Heart left ventricle (tissue), 16 donors: ENCODE measurements around the gene FZR1. TPM values are rescaled to one million over a fixed set of nuclear protein-coding genes. Genes with fewer than 3 reads are reported as not detected.
"Not testable (repeated sequence)": the region's sequence is repeated elsewhere in the genome, so short reads cannot be mapped to it uniquely, and the experiment has no call there.

Source experiments
- ATAC-seq, 4 donors: fragments of 200-7000 bp; cut with Tn5 transposase; one replicate each; pipeline ENCODE4 v1.9.1; 2020 to 2022; ENCODE audit warnings: moderate library complexity in 4 of 4, mild to moderate bottlenecking in 3 of 4, moderate number of reproducible peaks in 1 of 4
- DNase-seq, 5 donors: peaks; one replicate each; pipeline ENCODE4 v3.0.0-alpha.2; 2020
- H3K27ac ChIP-seq, 12 donors: fragments of 200-600 bp; sonication (generic) in 4 of 12; one replicate each; pipeline versions ENCODE4 v1.5.0 to v1.8.0; 2016 to 2022; ENCODE audit warnings: mild to moderate bottlenecking in 2 of 12
- H3K27me3 ChIP-seq, 9 donors: fragments of 200-600 bp; sonication (generic) in 2 of 9; one replicate each; pipeline versions ENCODE4 v1.5.1 to v1.8.0; 2016 to 2022; ENCODE audit warnings: mild to moderate bottlenecking in 3 of 9
- H3K36me3 ChIP-seq, 9 donors: fragments of 200-600 bp; sonication (generic) in 2 of 9; one replicate each; pipeline versions ENCODE4 v1.5.0 to v1.8.0; 2018 to 2022; ENCODE audit warnings: mild to moderate bottlenecking in 2 of 9
- H3K4me1 ChIP-seq, 12 donors: fragments of 200-600 bp; sonication (generic) in 4 of 12; one replicate each; pipeline versions ENCODE4 v1.5.0 to v1.8.0; 2016 to 2022; ENCODE audit warnings: mild to moderate bottlenecking in 3 of 12
- H3K4me3 ChIP-seq, 12 donors: fragments of 200-600 bp; sonication (generic) in 4 of 12; one replicate each; pipeline versions ENCODE4 v1.5.0 to v1.8.0; 2017 to 2022; ENCODE audit warnings: mild to moderate bottlenecking in 9 of 12, moderate library complexity in 4 of 12
- H3K9me3 ChIP-seq, 12 donors: fragments of 200-600 bp; sonication (generic) in 4 of 12; one replicate each; pipeline versions ENCODE4 v1.5.0 to v1.8.0; 2016 to 2022; ENCODE audit warnings: mild to moderate bottlenecking in 1 of 12
- CTCF ChIP-seq, 12 donors: fragments of 200-600 bp; sonication (generic) in 4 of 12; IDR thresholded peaks; one replicate each; pipeline versions ENCODE4 v1.5.0 to v1.8.0; 2018 to 2022; ENCODE audit warnings: antibody characterized with exemption in 12 of 12, mild to moderate bottlenecking in 5 of 12
- POLR2A ChIP-seq, 2 donors: fragments of 450-650 bp; IDR thresholded peaks; one replicate each; pipeline ENCODE4 v1.6.1; 2017; ENCODE audit warnings: antibody characterized with exemption in 2 of 2, mild to moderate bottlenecking in 2 of 2, moderate library complexity in 2 of 2
- WGBS, 4 donors: extraction: QIAGEN DNeasy Blood & Tissue Kit in 2 of 4; methylation state at CpG; one replicate each; pipeline versions ENCODE4 v1.1.5 to v1.1.7; 2013 to 2018; 5-methylcytosine and 5-hydroxymethylcytosine counted together
- intact Hi-C, 10 donors: fragments of 100-400 bp; cut with DNase I; formaldehyde crosslinking; loops; one replicate each; pipeline versions ENCODE4 v1.11.1 to v1.14.2; 2022
- polyA plus RNA-seq, 2 donors: library from polyadenylated mRNA; stranded (reverse); fragments of 200-250 nt; gene quantifications; one replicate each; pipeline ENCODE4 v1.2.3, GENCODE V29; 2013
- total RNA-seq, 9 donors: library from RNA; depleted of rRNA in 2 of 9; stranded (reverse); fragments of >200 nt in 2 of 9; fragmentation: NEBNext Ultra II Directional in 3 of 9; extraction: Animal tissue kit (Norgen Biotek cat#: 25700) in 3 of 9; gene quantifications; one replicate each; pipeline versions ENCODE4 v1.1.0 to v1.2.4, GENCODE V29; 2016 to 2023
- donor health status: ischemic (EF 13 %, LVEDD 7.1; RV severe dilation, severe dysfunction).
- donor health status: healthy with polysubstance abuse.
- donor health status: DM: no; HTN: yes; CAD: no.
- donor health status: DM: no; HTN: no; CAD: no.
- donor health status: ischemic (EF 25% LVEDD 6.9; RV normal size, moderate dysfunction).
- donor health status: ischemic (EF 25% LVEDD 5.7; RV mildly dilated, moderate dysfunction).
- donor health status: healthy.
- donor health status: DM: yes; HTN: yes; CAD: no.
- donor health status: ischemic (EF 35%, LVEDD 5.7; RV mildly dilated, moderate dysfunction).
- donor health status: nonischemic (EF 11% LVEDD 7.7; RV severe dilation, severe dysfunction).
- donor health status: DM: yes; HTN: yes; CAD: no.
- donor health status: PGD.
- donor health status: ischemic (EF 29% LVEDD 5.4; RV normal size, mild dysfunction).
- donor health status: nonischemic (EF 23%, LVEDD 6.1; RV moderate dilation, normal function).

Gene FZR1
- total and polyA plus RNA-seq, 11 donors, result 13.9 to 41.0 (median 23.5) TPM

GRCh38 chr19:3565139-3565538, 59.0 kb downstream of the FZR1 start:
- Histone ChIP-seq H3K4me3 (no peak overlapping the region), H3K36me3 (no peaks in the 10 kb centered on the region), H3K4me1 (peaks cover 0 to 6% (median 0%) of the 10 kb centered on the region in 12 donors), H3K27me3 (no peaks in the 10 kb centered on the region), H3K9me3 (no peaks in the 10 kb centered on the region), H3K27ac (no peak overlapping the region)
- TF ChIP-seq CTCF (IDR thresholded peaks at IDR 0.05), result no peak
- TF ChIP-seq POLR2A (IDR thresholded peaks at IDR 0.05), result no peak
- no peak for ATAC-seq
- 91 to 92% (median 91%) methylated on average over 19 of the region's 19 CpGs for WGBS, 4 donors
- intact Hi-C loops, result no loop called here
- DNase-seq, result no peak

- 88 to 93% (median 89%) methylated on average over 11 of the region's 11 CpGs for WGBS, 4 donors
- intact Hi-C loops, result loop anchor here in 1 of 10 donors (5.0 kb wide), 1 partner anchor 47 kb away; no protein-coding TSS in a partner anchor
Measured at GRCh38 chr19:3570042-3570441, 63.9 kb downstream of the FZR1 start.

GRCh38 chr19:3570606-3571011, 64.5 kb downstream of the FZR1 start:
- Histone ChIP-seq H3K36me3 (peaks cover 0 to 9% (median 0%) of the 10 kb centered on the region in 9 donors), H3K27ac (no peak overlapping the region), H3K9me3 (no peaks in the 10 kb centered on the region), H3K4me3 (no peak overlapping the region), H3K4me1 (peaks cover 0 to 26% (median 13%) of the 10 kb centered on the region in 12 donors), H3K27me3 (no peaks in the 10 kb centered on the region)
- TF ChIP-seq CTCF (IDR thresholded peaks at IDR 0.05) (no peak), POLR2A (IDR thresholded peaks at IDR 0.05) (no peak)
- no peak for DNase-seq
- no peak for ATAC-seq
- intact Hi-C loops, result loop anchor here in 1 of 10 donors (5.0 kb wide), 1 partner anchor 47 kb away; no protein-coding TSS in a partner anchor
- 78 to 82% (median 80%) methylated on average over 7 of the region's 7 CpGs for WGBS, 4 donors

More at GRCh38 chr19:3570042-3570441, 63.9 kb downstream of the FZR1 start:
- not testable (repeated sequence) for H3K36me3 ChIP-seq, H3K27me3 ChIP-seq, H3K27ac ChIP-seq, H3K9me3 ChIP-seq, ATAC-seq, H3K4me3 ChIP-seq, DNase-seq
- peaks cover 0 to 20% (median 13%) of the 10 kb centered on the region in 12 donors for H3K4me1 ChIP-seq

GRCh38 chr19:3572132-3572854, 66.2 kb downstream of the FZR1 start:
- H3K27ac ChIP-seq, result peak overlapping the region in 8 of 12 donors; percentile 14 to 85 (median 50)
- WGBS, 4 donors, result 2 to 3% (median 2%) methylated on average over 35 to 48 of the region's 48 CpGs

More at GRCh38 chr19:3572132-3572854, 66.2 kb downstream of the FZR1 start:
- Histone ChIP-seq H3K4me3 (peak overlapping the region in 11 of 12 donors; percentile 29 to 97 (median 84)), H3K4me1 (peaks cover 0 to 37% (median 22%) of the 10 kb centered on the region in 12 donors), H3K9me3 (no peaks in the 10 kb centered on the region), H3K27me3 (no peaks in the 10 kb centered on the region), H3K36me3 (peaks cover 0 to 9% (median 0%) of the 10 kb centered on the region in 9 donors)
- intact Hi-C loops, result loop anchor here in 2 of 10 donors (2.0 to 5.0 kb wide), 3 partner anchors 15 to 55 kb away; partner anchors contain the start of genes MFSD12 (in 2 of the 2) and CACTIN (in 1 of the 2)
- peak; percentile 100 for DNase-seq
- no peak for TF ChIP-seq CTCF (IDR thresholded peaks at IDR 0.05)
- TF ChIP-seq POLR2A (IDR thresholded peaks at IDR 0.05), result peak in 1 of 2 donors; percentile 11
- ATAC-seq, result peak; percentile 96 to 98 (median 98)
